Breast epithelium (tissue), 3 donors: Measurements from ENCODE around the gene ALOXE3.

Experiments used
- POLR2A ChIP-seq: fragments of 450-650 bp; IDR thresholded peaks from one replicate; pipeline ENCODE4 v1.6.1; 2016; ENCODE audit warnings: antibody characterized with exemption, mild to moderate bottlenecking, moderate library complexity
- POLR2AphosphoS5 ChIP-seq, 3 donors: sonication (generic); formaldehyde crosslinking; IDR thresholded peaks; one replicate each; pipeline ENCODE4 v1.6.1; 2017; ENCODE audit warnings: antibody characterized with exemption in 3 of 3
- TF ChIP-seq, protein P1 (sequence below), 3 donors: fragments of 450-650 bp; IDR thresholded peaks; one replicate each; pipeline ENCODE4 v1.5.1; 2016 to 2017; ENCODE audit warnings: antibody characterized with exemption in 3 of 3, mild to moderate bottlenecking in 3 of 3, moderate library complexity in 3 of 3

DNA sequence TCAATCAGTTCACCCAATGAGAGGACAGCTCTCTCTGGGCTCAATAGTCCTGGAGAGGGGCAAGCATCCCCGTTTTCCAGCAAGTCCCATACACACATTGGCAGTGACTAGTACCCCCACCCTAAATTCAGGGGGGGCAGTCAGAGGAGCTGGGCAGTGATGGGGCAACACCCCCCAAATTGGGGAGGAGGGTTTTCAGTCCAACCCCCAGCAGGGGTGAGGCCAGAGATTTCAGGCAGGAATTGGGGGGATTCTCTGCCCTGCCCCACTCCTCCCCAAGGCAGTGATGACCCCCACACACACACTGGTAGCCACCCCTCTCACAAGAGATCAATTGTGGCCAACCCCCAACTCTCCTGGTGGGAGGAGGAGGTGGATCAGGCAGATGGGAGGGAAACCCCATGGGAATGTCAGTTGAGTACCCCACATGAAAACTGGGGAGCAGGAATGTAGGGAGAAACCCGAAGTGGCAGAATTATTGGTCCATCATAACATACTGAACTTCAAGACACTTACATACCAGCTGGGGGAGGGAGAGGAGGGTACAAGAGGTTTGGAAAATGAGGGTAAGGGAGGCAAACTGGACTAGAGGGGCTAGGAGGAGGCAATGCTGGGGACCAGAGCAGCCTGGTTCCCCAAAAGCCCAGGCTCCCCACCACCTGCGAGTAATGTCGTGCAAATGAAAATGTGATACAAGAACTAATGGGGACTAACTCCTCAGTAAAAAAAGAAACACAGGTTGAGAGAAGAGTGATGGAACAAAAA is 41.3 kb upstream of the ALOXE3 start:
- TF ChIP-seq, protein P1, sequence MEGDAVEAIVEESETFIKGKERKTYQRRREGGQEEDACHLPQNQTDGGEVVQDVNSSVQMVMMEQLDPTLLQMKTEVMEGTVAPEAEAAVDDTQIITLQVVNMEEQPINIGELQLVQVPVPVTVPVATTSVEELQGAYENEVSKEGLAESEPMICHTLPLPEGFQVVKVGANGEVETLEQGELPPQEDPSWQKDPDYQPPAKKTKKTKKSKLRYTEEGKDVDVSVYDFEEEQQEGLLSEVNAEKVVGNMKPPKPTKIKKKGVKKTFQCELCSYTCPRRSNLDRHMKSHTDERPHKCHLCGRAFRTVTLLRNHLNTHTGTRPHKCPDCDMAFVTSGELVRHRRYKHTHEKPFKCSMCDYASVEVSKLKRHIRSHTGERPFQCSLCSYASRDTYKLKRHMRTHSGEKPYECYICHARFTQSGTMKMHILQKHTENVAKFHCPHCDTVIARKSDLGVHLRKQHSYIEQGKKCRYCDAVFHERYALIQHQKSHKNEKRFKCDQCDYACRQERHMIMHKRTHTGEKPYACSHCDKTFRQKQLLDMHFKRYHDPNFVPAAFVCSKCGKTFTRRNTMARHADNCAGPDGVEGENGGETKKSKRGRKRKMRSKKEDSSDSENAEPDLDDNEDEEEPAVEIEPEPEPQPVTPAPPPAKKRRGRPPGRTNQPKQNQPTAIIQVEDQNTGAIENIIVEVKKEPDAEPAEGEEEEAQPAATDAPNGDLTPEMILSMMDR (IDR thresholded peaks at IDR 0.05) = no peak
- no peak for TF ChIP-seq POLR2A
- no peak for TF ChIP-seq POLR2AphosphoS5 (IDR thresholded peaks at IDR 0.05)
